C4-2B (cell line): ENCODE measurements around the gene FBXL20.

Experiments used
- CTCF ChIP-seq: fragments of 450-650 bp; conservative IDR thresholded peaks from 2 replicates; pipeline ENCODE4 v1.5.1; 2017; ENCODE audit warnings: mild to moderate bottlenecking
- ZFX ChIP-seq: fragments of 450-650 bp; IDR thresholded peaks from 2 replicates; pipeline ENCODE4 v1.6.1; 2017

GRCh38 chr17:39210093-39210434, 191.4 kb downstream of the FBXL20 start:
- TF ChIP-seq CTCF = no peak
- no peak for TF ChIP-seq ZFX
